CD14-positive monocyte (primary cell): Measurements from ENCODE around the gene ZMYND10. TPM values are rescaled to one million over a fixed set of nuclear protein-coding genes. Genes with fewer than 3 reads are reported as not detected.
A peak's percentile ranks its signal among the peaks of the same experiment; 100 is the strongest.

Source experiments
- DNase-seq, 3 donors: peaks; one replicate each; pipeline ENCODE4 v3.0.0-alpha.2; 2011 to 2022
- H2AFZ ChIP-seq: 2 replicates; pipeline ENCODE4 v1.6.0; 2012; ENCODE audit warnings: mild to moderate bottlenecking, low read depth, low read length, inconsistent platforms; ENCODE audit not compliant: insufficient read depth, poor library complexity, severe bottlenecking
- H3K27ac ChIP-seq, 2 donors: 1 replicate in 1 of 2; 2 replicates in 1 of 2; pipeline ENCODE4 v1.5.1; 2012 to 2013; ENCODE audit warnings: low read length in 2 of 2, control low read depth in 1 of 2, inconsistent platforms in 1 of 2, low read depth in 1 of 2, mild to moderate bottlenecking in 1 of 2
- H3K27me3 ChIP-seq, 2 donors: one replicate each; pipeline versions ENCODE4 v1.6.0 to v1.6.1; 2011 to 2013; ENCODE audit warnings: low read length in 2 of 2; ENCODE audit not compliant: control insufficient read depth in 2 of 2, insufficient read depth in 2 of 2
- H3K36me3 ChIP-seq, 2 donors: replicated peaks in 1 of 2; 1 replicate in 1 of 2; 2 replicates in 1 of 2; pipeline versions ENCODE4 v1.5.1 to v1.6.1; 2012 to 2013; ENCODE audit warnings: low read length in 2 of 2, control low read depth in 1 of 2, inconsistent platforms in 1 of 2, mild to moderate bottlenecking in 1 of 2; ENCODE audit not compliant: insufficient read depth in 2 of 2, control insufficient read depth in 1 of 2
- H3K4me1 ChIP-seq, 2 donors: 1 replicate in 1 of 2; 2 replicates in 1 of 2; pipeline versions ENCODE4 v1.5.1 to v1.6.1; 2012 to 2013; ENCODE audit warnings: low read length in 2 of 2, control low read depth in 1 of 2, inconsistent platforms in 1 of 2, mild to moderate bottlenecking in 1 of 2, moderate library complexity in 1 of 2; ENCODE audit not compliant: insufficient read depth in 2 of 2, control insufficient read depth in 1 of 2
- H3K4me2 ChIP-seq: replicated peaks from 2 replicates; pipeline ENCODE3; 2012; ENCODE audit warnings: low read length, moderate library complexity, mild to moderate bottlenecking; ENCODE audit not compliant: poor library complexity, severe bottlenecking; ENCODE audit errors: extremely low read depth
- H3K4me3 ChIP-seq, 3 experiments: fragments of 200-600 bp in 1 of 3; sonication (generic) in 1 of 3; replicated peaks in 1 of 3; 1 replicate in 2 of 3; 2 replicates in 1 of 3; pipeline ENCODE4 v1.5.1; 2011 to 2013; ENCODE audit warnings: low read length in 3 of 3, mild to moderate bottlenecking in 3 of 3, control low read depth in 2 of 3, low read depth in 2 of 3, inconsistent platforms in 1 of 3, moderate library complexity in 1 of 3
- H3K79me2 ChIP-seq: 2 replicates; pipeline ENCODE4 v1.6.0; 2012; ENCODE audit warnings: mild to moderate bottlenecking, control low read depth, inconsistent platforms, low read length, moderate library complexity; ENCODE audit not compliant: insufficient read depth
- H3K9ac ChIP-seq: 2 replicates; pipeline ENCODE4 v1.6.0; 2017; ENCODE audit warnings: low read length, mild to moderate bottlenecking; ENCODE audit not compliant: insufficient read depth, poor library complexity, severe bottlenecking
- H3K9me3 ChIP-seq, 2 donors: replicated peaks in 1 of 2; 1 replicate in 1 of 2; 2 replicates in 1 of 2; pipeline versions ENCODE4 v1.5.1 to v1.6.1; 2012 to 2013; ENCODE audit warnings: low read length in 2 of 2, control low read depth in 1 of 2; ENCODE audit not compliant: control insufficient read depth in 1 of 2, insufficient read depth in 1 of 2
- H4K20me1 ChIP-seq: 2 replicates; pipeline ENCODE4 v1.6.0; 2012; ENCODE audit warnings: mild to moderate bottlenecking, low read length, control low read depth, moderate library complexity; ENCODE audit not compliant: insufficient read depth
- H3K27ac Mint-ChIP-seq, 7 donors: one replicate each; pipeline ENCODE4 v1.8.0; 2020; ENCODE audit warnings: mild to moderate bottlenecking in 7 of 7, mixed read lengths in 7 of 7, moderate library complexity in 6 of 7, inconsistent platforms in 2 of 7
- H3K27me3 Mint-ChIP-seq, 3 donors: one replicate each; pipeline ENCODE4 v1.8.0; 2021 to 2022; ENCODE audit warnings: low read depth in 3 of 3, mild to moderate bottlenecking in 3 of 3, mixed read lengths in 3 of 3, moderate library complexity in 3 of 3, inconsistent platforms in 1 of 3
- H3K36me3 Mint-ChIP-seq, 2 donors: one replicate each; pipeline ENCODE4 v1.8.0; 2020; ENCODE audit warnings: mixed read lengths in 2 of 2, inconsistent platforms in 1 of 2, mild to moderate bottlenecking in 1 of 2
- H3K4me1 Mint-ChIP-seq: one replicate; pipeline ENCODE4 v1.8.0; 2020; ENCODE audit warnings: mild to moderate bottlenecking, mixed read lengths
- H3K4me3 Mint-ChIP-seq, 2 donors: one replicate each; pipeline ENCODE4 v1.8.0; 2020; ENCODE audit warnings: mild to moderate bottlenecking in 2 of 2, mixed read lengths in 2 of 2, moderate library complexity in 1 of 2
- H3K9me3 Mint-ChIP-seq, 7 donors: one replicate each; pipeline ENCODE4 v1.8.0; 2020 to 2022; ENCODE audit warnings: mixed read lengths in 7 of 7, mild to moderate bottlenecking in 6 of 7, moderate library complexity in 6 of 7, inconsistent platforms in 2 of 7
- WGBS: methylation state at CpG from one replicate; pipeline ENCODE4 v1.1.5; 2013; ENCODE audit warnings: missing lambda C conversion rate; ENCODE audit not compliant: insufficient coverage; 5-methylcytosine and 5-hydroxymethylcytosine counted together
- intact Hi-C, 2 donors: fragments of 100-400 bp; cut with micrococcal nuclease; formaldehyde crosslinking; loops; one replicate each; pipeline versions ENCODE4 v1.15.0 to v1.15.1; 2023
- polyA minus RNA-seq: library from RNA; depleted of rRNA, polyadenylated mRNA; stranded (reverse); fragments of >200 nt; gene quantifications from 2 replicates; pipeline ENCODE4 v1.2.3, GENCODE V29; 2012
- polyA plus RNA-seq, 3 donors: library from polyadenylated mRNA; depleted of rRNA in 1 of 3; unstranded in 2 of 3; stranded (reverse) in 1 of 3; fragments of 300-500 nt in 2 of 3; fragments of >200 nt in 1 of 3; fragmentation: Illumina TruSeq in 2 of 3; gene quantifications; 1 replicate in 2 of 3; 2 replicates in 1 of 3; pipeline ENCODE4 v1.2.3, GENCODE V29; 2012 to 2021
- total RNA-seq, 12 experiments: library from RNA in 1 of 12; stranded (reverse) in 1 of 12; fragments of 120-200 nt in 1 of 12; gene quantifications; one replicate each; pipeline ENCODE4 v1.2.4 and lab custom pipeline; 2013 to 2026; ENCODE audit warnings: mixed read lengths in 6 of 12, inconsistent platforms in 1 of 12
- TF ChIP-seq, protein P1 (sequence below): fragments of 200-600 bp; IDR thresholded peaks from one replicate; pipeline ENCODE4 v1.8.0; 2022; ENCODE audit warnings: antibody characterized with exemption, mild to moderate bottlenecking

Gene ZMYND10
- total RNA-seq (2013) = 1.0 TPM
- polyA plus RNA-seq (1 to 10 TPM in 1 of 3 donors, under 1 TPM in 2; 0.12 to 1.7 (median 0.19) TPM), polyA minus RNA-seq (0.16 and 0.28 TPM in 2 replicates), total RNA-seq (lab: John Stamatoyannopoulos, UW) (0 to 0.96 (median 0.52) reads per million in 11 experiments)

DNA sequence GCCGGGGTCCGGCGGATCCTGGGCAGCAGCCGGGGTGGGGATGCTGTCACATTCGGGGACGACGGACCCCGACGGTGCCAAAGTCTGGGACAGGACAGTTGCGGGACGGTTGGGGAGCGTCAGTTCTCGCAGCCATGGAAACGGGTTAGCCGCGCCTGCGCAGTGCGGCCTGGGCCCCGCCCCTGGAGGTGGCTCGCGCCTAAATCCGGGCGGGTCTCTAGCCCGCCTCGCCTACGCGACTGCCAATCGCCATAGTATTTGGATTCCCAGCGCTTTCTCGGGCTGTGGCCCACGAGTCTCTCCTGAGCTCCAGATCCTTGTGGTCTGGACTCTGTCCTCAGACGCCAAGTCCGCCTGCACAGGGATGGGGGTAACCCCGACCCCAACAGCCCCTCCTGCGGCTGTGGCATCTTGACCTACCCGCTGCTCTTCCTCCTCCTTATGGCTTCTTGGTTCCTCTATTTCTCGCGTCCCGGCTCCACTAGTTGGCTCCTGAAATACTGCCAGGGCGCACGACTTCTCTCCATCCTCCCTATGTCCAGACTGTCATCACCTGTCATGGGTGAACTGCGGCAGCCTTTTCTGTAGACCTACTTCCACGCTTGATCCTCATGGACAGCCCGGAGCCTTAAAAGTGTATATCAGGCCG lies at the start of gene ZMYND10:
TSS of gene ZMYND10 (minus strand) at position 147 of the 649 bp plus-strand sequence. CDS start 153 bp downstream, outside the sequence.
- DNase-seq = peak; percentile 64 to 72 (median 70)
- H2AFZ ChIP-seq = peak within 1 kb of the TSS; percentile 67
- H3K4me3 ChIP-seq = peak within 1 kb of the TSS; percentile 26 to 70 (median 42)
- H3K4me1 ChIP-seq = peaks cover 59 to 79% of the 10 kb centered on the region in 2 donors
- H3K27me3 Mint-ChIP-seq = no peaks in the 10 kb centered on the region
- peaks cover 79% of the 10 kb centered on the region for H3K4me1 Mint-ChIP-seq
- H3K9me3 Mint-ChIP-seq = no peaks in the 10 kb centered on the region
- H3K9me3 ChIP-seq = no peaks in the 10 kb centered on the region
- H3K4me3 Mint-ChIP-seq = peak within 1 kb of the TSS; percentile 80 to 90
- peak within 1 kb of the TSS; percentile 83 for H3K4me2 ChIP-seq
- no peaks in the 10 kb centered on the region for H3K27me3 ChIP-seq
- peaks cover 15% of the 10 kb centered on the region for H4K20me1 ChIP-seq
- peaks cover 17 to 18% of the 10 kb centered on the region in 2 donors for H3K36me3 Mint-ChIP-seq
- no peak within 1 kb of the TSS for H3K9ac ChIP-seq
- peaks cover 9 to 16% of the 10 kb centered on the region in 2 donors for H3K36me3 ChIP-seq
- 7% methylated on average over 45 of the region's 45 CpGs for WGBS
- intact Hi-C loops = loop anchor here (2.0 to 5.0 kb wide), 2 partner anchors 202 to 203 kb away; no protein-coding TSS in a partner anchor
- peak within 1 kb of the TSS; percentile 70 to 89 (median 82) for H3K27ac Mint-ChIP-seq
- H3K27ac ChIP-seq = no peak within 1 kb of the TSS
- TF ChIP-seq, protein P1, sequence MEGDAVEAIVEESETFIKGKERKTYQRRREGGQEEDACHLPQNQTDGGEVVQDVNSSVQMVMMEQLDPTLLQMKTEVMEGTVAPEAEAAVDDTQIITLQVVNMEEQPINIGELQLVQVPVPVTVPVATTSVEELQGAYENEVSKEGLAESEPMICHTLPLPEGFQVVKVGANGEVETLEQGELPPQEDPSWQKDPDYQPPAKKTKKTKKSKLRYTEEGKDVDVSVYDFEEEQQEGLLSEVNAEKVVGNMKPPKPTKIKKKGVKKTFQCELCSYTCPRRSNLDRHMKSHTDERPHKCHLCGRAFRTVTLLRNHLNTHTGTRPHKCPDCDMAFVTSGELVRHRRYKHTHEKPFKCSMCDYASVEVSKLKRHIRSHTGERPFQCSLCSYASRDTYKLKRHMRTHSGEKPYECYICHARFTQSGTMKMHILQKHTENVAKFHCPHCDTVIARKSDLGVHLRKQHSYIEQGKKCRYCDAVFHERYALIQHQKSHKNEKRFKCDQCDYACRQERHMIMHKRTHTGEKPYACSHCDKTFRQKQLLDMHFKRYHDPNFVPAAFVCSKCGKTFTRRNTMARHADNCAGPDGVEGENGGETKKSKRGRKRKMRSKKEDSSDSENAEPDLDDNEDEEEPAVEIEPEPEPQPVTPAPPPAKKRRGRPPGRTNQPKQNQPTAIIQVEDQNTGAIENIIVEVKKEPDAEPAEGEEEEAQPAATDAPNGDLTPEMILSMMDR = no peak
- H3K79me2 ChIP-seq = peaks cover 43% of the 10 kb centered on the region

DNA sequence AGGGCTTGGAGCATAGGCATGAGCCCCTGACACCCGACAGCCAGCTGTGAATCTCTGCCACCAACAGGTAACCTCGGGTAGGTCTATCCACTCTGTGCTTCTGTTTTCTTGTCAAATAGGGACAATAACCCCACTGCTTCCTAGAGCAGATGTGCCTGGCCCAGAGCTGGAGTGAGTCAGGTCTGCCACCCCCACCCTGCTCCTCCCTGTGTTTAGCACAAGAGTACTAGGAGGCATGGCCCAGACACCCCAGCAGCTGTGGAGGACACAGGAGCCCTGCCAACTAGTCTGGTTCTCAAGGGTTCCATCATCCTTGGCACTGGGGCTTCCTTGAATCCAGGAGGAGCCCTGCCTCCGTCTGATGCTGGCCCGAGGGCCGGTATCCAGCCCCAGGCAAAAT lies 47.5 kb upstream of the ZMYND10 start:
- H3K4me2 ChIP-seq = no peak overlapping the region
- Mint-ChIP-seq H3K4me3 (no peak overlapping the region), H3K27me3 (peaks cover 1 to 9% (median 2%) of the 10 kb centered on the region in 3 donors), H3K36me3 (no peaks in the 10 kb centered on the region), H3K27ac (no peak overlapping the region), H3K4me1 (peaks cover 14% of the 10 kb centered on the region), H3K9me3 (no peaks in the 10 kb centered on the region)
- H3K27ac ChIP-seq = no peak overlapping the region
- H3K9me3 ChIP-seq = no peaks in the 10 kb centered on the region
- no peak overlapping the region for H2AFZ ChIP-seq
- 84% methylated on average over 4 of the region's 5 CpGs for WGBS
- intact Hi-C loops = no loop called here
- H3K4me3 ChIP-seq = no peak overlapping the region
- H3K36me3 ChIP-seq = no peaks in the 10 kb centered on the region
- H4K20me1 ChIP-seq = no peaks in the 10 kb centered on the region
- H3K9ac ChIP-seq = no peak overlapping the region
- TF ChIP-seq, protein P1 = no peak
- H3K27me3 ChIP-seq = no peaks in the 10 kb centered on the region
- DNase-seq = no peak
- peaks cover 12 to 13% of the 10 kb centered on the region in 2 donors for H3K4me1 ChIP-seq
- H3K79me2 ChIP-seq = no peaks in the 10 kb centered on the region
